Neuron (in vitro differentiated cells): Measurements from ENCODE around the gene TEX14.
"Not testable (repeated sequence)": the region's sequence is repeated elsewhere in the genome, so short reads cannot be mapped to it uniquely, and the experiment has no call there.

Experiments
- H2AFZ ChIP-seq: one replicate; pipeline ENCODE4 v1.6.1; 2013; ENCODE audit warnings: low read depth, mild to moderate bottlenecking, inconsistent platforms, low read length, moderate library complexity
- H3K27me3 ChIP-seq: one replicate; pipeline ENCODE4 v1.6.1; 2013; ENCODE audit warnings: low read length; ENCODE audit not compliant: insufficient read depth
- H3K36me3 ChIP-seq: one replicate; pipeline ENCODE4 v1.6.1; 2013; ENCODE audit warnings: low read length; ENCODE audit not compliant: insufficient read depth
- H3K4me1 ChIP-seq: one replicate; pipeline ENCODE4 v1.6.1; 2013; ENCODE audit warnings: low read length; ENCODE audit not compliant: insufficient read depth
- H3K4me3 ChIP-seq: 2 replicates; pipeline ENCODE4 v1.5.1; 2013; ENCODE audit warnings: mild to moderate bottlenecking, low read length, moderate library complexity
- H3K9me3 ChIP-seq: one replicate; pipeline ENCODE4 v1.6.1; 2013; ENCODE audit warnings: low read length

The TEX14 gene

GRCh38 chr17:58703137-58703915, 11.5 kb upstream of the TEX14 start:
- H3K9me3 ChIP-seq, result no peaks in the 10 kb centered on the region
- no peaks in the 10 kb centered on the region for H3K4me1 ChIP-seq
- H3K36me3 ChIP-seq, result peaks cover 23% of the 10 kb centered on the region
- no peaks in the 10 kb centered on the region for H3K27me3 ChIP-seq
- no peak overlapping the region for H3K4me3 ChIP-seq
- H2AFZ ChIP-seq, result no peak overlapping the region

- no peak overlapping the region for H3K4me3 ChIP-seq
- peaks cover 23% of the 10 kb centered on the region for H3K36me3 ChIP-seq
- no peak overlapping the region for H2AFZ ChIP-seq
- no peaks in the 10 kb centered on the region for H3K4me1 ChIP-seq
- no peaks in the 10 kb centered on the region for H3K9me3 ChIP-seq
- H3K27me3 ChIP-seq, result no peaks in the 10 kb centered on the region
Measured at GRCh38 chr17:58702708-58703107, 10.9 kb upstream of the TEX14 start.

- no peak overlapping the region for H2AFZ ChIP-seq
- no peaks in the 10 kb centered on the region for H3K4me1 ChIP-seq
- no peaks in the 10 kb centered on the region for H3K27me3 ChIP-seq
- H3K36me3 ChIP-seq, result peaks cover 23% of the 10 kb centered on the region
- H3K4me3 ChIP-seq, result no peak overlapping the region
- H3K9me3 ChIP-seq, result no peaks in the 10 kb centered on the region
Measured at GRCh38 chr17:58702045-58702476, 10.2 kb upstream of the TEX14 start.

- H3K9me3 ChIP-seq, result no peaks in the 10 kb centered on the region
- H3K4me1 ChIP-seq, result no peaks in the 10 kb centered on the region
- H2AFZ ChIP-seq, result no peak overlapping the region
- H3K27me3 ChIP-seq, result no peaks in the 10 kb centered on the region
- H3K4me3 ChIP-seq, result no peak overlapping the region
- peaks cover 28% of the 10 kb centered on the region for H3K36me3 ChIP-seq
Measured at GRCh38 chr17:58699771-58700170, 7.9 kb upstream of the TEX14 start.

GRCh38 chr17:58694826-58695225, 3.0 kb upstream of the TEX14 start:
- no peaks in the 10 kb centered on the region for H3K27me3 ChIP-seq
- H2AFZ ChIP-seq, result no peak overlapping the region
- H3K4me3 ChIP-seq, result no peak overlapping the region
- H3K36me3 ChIP-seq, result peaks cover 15% of the 10 kb centered on the region
- peaks cover 16% of the 10 kb centered on the region for H3K4me1 ChIP-seq
- no peaks in the 10 kb centered on the region for H3K9me3 ChIP-seq

- H3K4me1 ChIP-seq, result peaks cover 16% of the 10 kb centered on the region
- H3K9me3 ChIP-seq, result no peaks in the 10 kb centered on the region
- H2AFZ ChIP-seq, result no peak overlapping the region
- H3K27me3 ChIP-seq, result no peaks in the 10 kb centered on the region
- no peak overlapping the region for H3K4me3 ChIP-seq
- peaks cover 10% of the 10 kb centered on the region for H3K36me3 ChIP-seq
Measured at GRCh38 chr17:58694302-58694701, 2.5 kb upstream of the TEX14 start.

- Histone ChIP-seq H2AFZ (no peak overlapping the region), H3K9me3 (no peaks in the 10 kb centered on the region), H3K4me1 (peaks cover 16% of the 10 kb centered on the region), H3K36me3 (peaks cover 10% of the 10 kb centered on the region), H3K4me3 (peak overlapping the region; percentile 76), H3K27me3 (no peaks in the 10 kb centered on the region)
Measured at GRCh38 chr17:58693751-58694150, 1.9 kb upstream of the TEX14 start.

GRCh38 chr17:58693208-58693607, 1.4 kb upstream of the TEX14 start:
- H3K4me1 ChIP-seq, result peaks cover 16% of the 10 kb centered on the region
- peaks cover 10% of the 10 kb centered on the region for H3K36me3 ChIP-seq
- H3K4me3 ChIP-seq, result peak overlapping the region; percentile 76
- no peaks in the 10 kb centered on the region for H3K27me3 ChIP-seq
- H2AFZ ChIP-seq, result peak overlapping the region; percentile 90
- no peaks in the 10 kb centered on the region for H3K9me3 ChIP-seq

GRCh38 chr17:58692239-58693055, 602 bp upstream of the TEX14 start, which contains the start of gene RAD51C:
Gene RAD51C (plus strand): TSS chr17:58692602. CDS start chr17:58692644, 42 bp downstream.
- peaks cover 16% of the 10 kb centered on the region for H3K4me1 ChIP-seq
- H3K27me3 ChIP-seq, result no peaks in the 10 kb centered on the region
- H3K9me3 ChIP-seq, result no peaks in the 10 kb centered on the region
- peaks cover 10% of the 10 kb centered on the region for H3K36me3 ChIP-seq
- H3K4me3 ChIP-seq, result peak within 1 kb of the TSS; percentile 76
- peak within 1 kb of the TSS; percentile 90 for H2AFZ ChIP-seq

- not testable (repeated sequence) for H3K27me3 ChIP-seq, H2AFZ ChIP-seq, H3K36me3 ChIP-seq, H3K9me3 ChIP-seq, H3K4me3 ChIP-seq
- H3K4me1 ChIP-seq, result peaks cover 16% of the 10 kb centered on the region
Measured at GRCh38 chr17:58690033-58690432, 1.8 kb downstream of the TEX14 start.

GRCh38 chr17:58688521-58688920, 3.3 kb downstream of the TEX14 start:
- no peak overlapping the region for H3K4me3 ChIP-seq
- H2AFZ ChIP-seq, result no peak overlapping the region
- no peaks in the 10 kb centered on the region for H3K27me3 ChIP-seq
- H3K9me3 ChIP-seq, result no peaks in the 10 kb centered on the region
- peaks cover 9% of the 10 kb centered on the region for H3K4me1 ChIP-seq
- no peaks in the 10 kb centered on the region for H3K36me3 ChIP-seq

GRCh38 chr17:58686980-58687379, 4.9 kb downstream of the TEX14 start:
- no peaks in the 10 kb centered on the region for H3K27me3 ChIP-seq
- H2AFZ ChIP-seq, result no peak overlapping the region
- peaks cover under 1% of the 10 kb centered on the region for H3K4me1 ChIP-seq
- H3K4me3 ChIP-seq, result no peak overlapping the region
- no peaks in the 10 kb centered on the region for H3K36me3 ChIP-seq
- H3K9me3 ChIP-seq, result no peaks in the 10 kb centered on the region

GRCh38 chr17:58684462-58684861, 7.4 kb downstream of the TEX14 start:
- H2AFZ ChIP-seq, H3K4me1 ChIP-seq, H3K9me3 ChIP-seq: not testable (repeated sequence)

More at GRCh38 chr17:58684462-58684861, 7.4 kb downstream of the TEX14 start:
- H3K27me3 ChIP-seq, H3K4me3 ChIP-seq, H3K36me3 ChIP-seq: not testable (repeated sequence)
